H1 (cell line): ENCODE measurements around the gene ZDHHC9. TPM values are rescaled to one million over a fixed set of nuclear protein-coding genes. Genes with fewer than 3 reads are reported as not detected.

ENCODE experiments used
- EP300 ChIP-seq, 2 experiments: IDR thresholded peaks; 1 replicate in 1 of 2; 2 replicates in 1 of 2; pipeline ENCODE4 v1.6.1; 2011 to 2012; ENCODE audit warnings: low read depth in 2 of 2, low read length in 2 of 2, mild to moderate bottlenecking in 2 of 2, borderline replicate concordance in 1 of 2, inconsistent platforms in 1 of 2, moderate library complexity in 1 of 2
- GTF2F1 ChIP-seq: IDR thresholded peaks from 2 replicates; pipeline ENCODE4 v1.6.1; 2012; ENCODE audit warnings: low read depth, low read length, improper control_type of control experiment, borderline replicate concordance
- NRF1 ChIP-seq: IDR thresholded peaks from 2 replicates; pipeline ENCODE4 v1.6.1; 2011; ENCODE audit warnings: mild to moderate bottlenecking, low read depth, low read length, improper control_type of control experiment
- PHF8 ChIP-seq: fragments of 200-600 bp; sonication (generic); conservative IDR thresholded peaks from 2 replicates; pipeline ENCODE4 v1.7.1; 2012; ENCODE audit warnings: low read depth, mild to moderate bottlenecking, inconsistent platforms, low read length, moderate library complexity
- RXRA ChIP-seq: IDR thresholded peaks from 2 replicates; pipeline ENCODE4 v1.6.1; 2011; ENCODE audit warnings: low read depth, mild to moderate bottlenecking, low read length, moderate library complexity; ENCODE audit not compliant: insufficient read depth
- polyA plus RNA-seq, 7 experiments: library from polyadenylated mRNA; depleted of rRNA in 3 of 7; stranded (reverse) in 5 of 7; unstranded in 2 of 7; fragments of >200 nt in 5 of 7; fragments of 200-250 nt in 2 of 7; gene quantifications; 1 replicate in 5 of 7; 2 replicates in 1 of 7; 4 replicates in 1 of 7; pipeline versions ENCODE4 v1.2.1 to v1.2.3, GENCODE V29; 2011 to 2013; ENCODE audit warnings: missing spikeins in 2 of 7, mixed read lengths in 2 of 7
- total RNA-seq: library from RNA; stranded (reverse); fragmentation: NEBNext Ultra II Directional; extraction: Animal tissue kit (Norgen Biotek cat#: 25700); gene quantifications from 2 replicates; pipeline ENCODE4 v1.2.1, GENCODE V29; 2021

ZDHHC9 gene
- total and polyA plus RNA-seq, 2 of the 8 experiments (the other 6 are each of a cell fraction or from before 2014, with no cell fraction given) = 18.1 to 28.3 TPM

- TF ChIP-seq RXRA (no peak), PHF8 (no peak), GTF2F1 (no peak), EP300 (IDR thresholded peaks at IDR 0.05; ENCODE audit: borderline replicate concordance in 1 of 2, low read depth in 2 of 2, low read length in 2 of 2) (no peak), NRF1 (no peak)
Measured at GRCh38 chrX:129780441-129781105, 63.1 kb downstream of the ZDHHC9 start (continued).
